GM19372 (cell line): ENCODE results near the gene FERMT1.
A peak's percentile ranks its signal among the peaks of the same experiment; 100 is the strongest.

Experiments used
- ATAC-seq: cut with Tn5 transposase; IDR thresholded peaks from one replicate; pipeline ENCODE4 v1.9.1; 2021; ENCODE audit warnings: mild to moderate bottlenecking, low read depth, moderate library complexity; ENCODE audit not compliant: unreplicated experiment

FERMT1 gene, protein sequence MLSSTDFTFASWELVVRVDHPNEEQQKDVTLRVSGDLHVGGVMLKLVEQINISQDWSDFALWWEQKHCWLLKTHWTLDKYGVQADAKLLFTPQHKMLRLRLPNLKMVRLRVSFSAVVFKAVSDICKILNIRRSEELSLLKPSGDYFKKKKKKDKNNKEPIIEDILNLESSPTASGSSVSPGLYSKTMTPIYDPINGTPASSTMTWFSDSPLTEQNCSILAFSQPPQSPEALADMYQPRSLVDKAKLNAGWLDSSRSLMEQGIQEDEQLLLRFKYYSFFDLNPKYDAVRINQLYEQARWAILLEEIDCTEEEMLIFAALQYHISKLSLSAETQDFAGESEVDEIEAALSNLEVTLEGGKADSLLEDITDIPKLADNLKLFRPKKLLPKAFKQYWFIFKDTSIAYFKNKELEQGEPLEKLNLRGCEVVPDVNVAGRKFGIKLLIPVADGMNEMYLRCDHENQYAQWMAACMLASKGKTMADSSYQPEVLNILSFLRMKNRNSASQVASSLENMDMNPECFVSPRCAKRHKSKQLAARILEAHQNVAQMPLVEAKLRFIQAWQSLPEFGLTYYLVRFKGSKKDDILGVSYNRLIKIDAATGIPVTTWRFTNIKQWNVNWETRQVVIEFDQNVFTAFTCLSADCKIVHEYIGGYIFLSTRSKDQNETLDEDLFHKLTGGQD

DNA sequence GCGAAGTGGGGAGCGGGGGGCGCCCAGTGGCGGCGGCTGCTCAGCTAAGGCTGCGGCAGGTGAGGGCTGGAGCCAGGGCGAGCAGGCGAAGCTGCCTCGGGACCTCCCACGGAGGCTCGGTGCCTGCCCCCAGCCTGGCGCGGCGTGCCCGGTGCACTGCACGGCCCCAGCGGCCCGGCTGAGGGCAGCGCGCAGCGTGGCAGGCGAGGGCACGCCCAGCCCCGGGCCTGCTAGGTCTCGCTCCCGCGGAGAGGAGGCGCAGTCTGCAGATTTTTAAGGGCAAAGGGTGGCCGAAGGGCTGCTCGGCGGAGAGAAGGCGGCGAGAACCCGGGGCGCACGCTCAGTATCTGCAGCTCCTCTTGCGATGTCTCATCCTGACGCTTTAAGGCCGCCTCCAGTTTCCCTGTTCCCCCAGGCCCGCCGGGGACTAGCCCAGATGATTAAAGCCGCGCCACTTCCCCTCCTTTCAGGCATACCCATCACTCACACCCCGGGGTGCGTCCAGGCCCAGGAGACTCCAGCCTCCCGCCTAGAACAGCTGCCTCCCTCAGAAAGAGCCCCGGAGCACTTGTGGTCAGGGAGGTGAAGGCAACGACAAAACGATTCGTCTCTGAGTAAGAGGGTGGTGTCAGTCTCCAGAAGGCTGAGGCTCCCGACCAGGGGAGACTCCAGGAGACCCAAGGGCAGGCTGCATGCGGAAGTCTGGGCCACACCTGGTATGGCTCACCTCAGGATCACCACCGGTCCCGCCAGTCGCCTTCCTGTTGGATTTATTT is at the start of gene FERMT1:
TSS of gene FERMT1 (minus strand) at position 158 of the 776 bp plus-strand sequence. CDS start 3,476 bp downstream, outside the sequence.
- ATAC-seq = peak; percentile 53

- no peak for ATAC-seq
Observed at GRCh38 chr20:6169251-6169650, 46.4 kb upstream of the FERMT1 start.

GRCh38 chr20:6168204-6168603 is 45.4 kb upstream of the FERMT1 start:
- no peak for ATAC-seq

DNA sequence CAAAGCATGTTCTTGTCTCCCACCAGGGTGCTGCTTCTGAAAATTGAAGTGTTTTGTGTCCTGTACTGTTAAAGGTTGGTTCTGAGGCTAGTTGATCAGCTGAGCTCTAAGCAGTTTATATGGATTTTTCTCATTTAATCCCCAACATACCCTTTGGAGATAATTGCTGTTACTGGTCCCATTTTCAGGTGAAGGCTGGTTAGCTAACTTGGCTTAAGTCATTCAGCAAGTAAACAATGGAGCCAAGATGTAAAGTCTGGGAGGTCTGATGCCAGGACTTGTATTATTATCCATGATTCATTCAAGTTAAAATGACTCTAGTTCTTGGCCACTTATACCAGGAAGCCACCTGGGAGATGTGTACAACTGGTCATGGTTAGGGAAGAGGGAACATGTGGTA is 42.5 kb upstream of the FERMT1 start:
- ATAC-seq = no peak

DNA sequence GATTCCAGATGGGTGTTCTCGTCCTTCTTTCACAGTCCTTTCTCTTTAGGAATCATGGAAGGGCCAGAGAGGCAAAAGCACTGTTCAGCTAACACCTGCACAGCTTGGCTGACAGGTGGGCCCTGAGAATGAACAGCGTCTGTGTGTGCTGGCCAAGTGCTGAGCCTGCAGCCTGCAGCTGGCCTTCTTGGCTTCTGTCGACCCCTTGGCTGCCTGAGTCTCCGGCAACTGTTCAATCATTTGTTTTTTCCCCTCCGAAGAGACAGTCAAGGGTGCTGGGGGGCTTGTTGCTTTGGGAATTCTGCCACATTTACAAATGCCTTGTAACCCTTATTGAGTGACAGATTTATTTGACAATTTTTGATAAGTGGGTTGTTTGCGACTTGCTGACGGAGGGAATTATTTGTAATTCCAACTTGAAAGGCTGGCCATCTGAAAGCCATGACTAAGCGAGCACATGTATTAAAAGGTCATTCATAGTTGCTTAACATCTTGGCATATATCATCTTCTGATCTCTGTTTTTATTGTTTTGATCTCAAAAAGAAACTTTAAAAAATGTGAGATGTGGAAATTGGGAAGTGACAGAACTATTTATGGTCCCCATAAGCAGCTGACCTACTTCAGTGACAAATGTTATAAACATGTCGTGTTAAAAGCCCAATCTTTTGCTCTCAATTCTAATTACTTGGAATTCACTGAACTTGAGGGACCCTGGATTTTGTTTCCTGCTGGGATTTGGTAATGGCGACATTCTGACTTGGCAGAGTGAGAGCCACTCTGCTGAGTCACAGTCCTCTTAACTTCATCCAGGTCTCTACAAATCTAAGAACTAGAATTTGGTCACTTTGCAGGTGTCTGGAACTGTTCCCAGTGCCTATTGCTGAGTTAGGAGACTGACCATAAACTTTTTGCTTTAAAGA is 41.9 kb upstream of the FERMT1 start:
- no peak for ATAC-seq

DNA sequence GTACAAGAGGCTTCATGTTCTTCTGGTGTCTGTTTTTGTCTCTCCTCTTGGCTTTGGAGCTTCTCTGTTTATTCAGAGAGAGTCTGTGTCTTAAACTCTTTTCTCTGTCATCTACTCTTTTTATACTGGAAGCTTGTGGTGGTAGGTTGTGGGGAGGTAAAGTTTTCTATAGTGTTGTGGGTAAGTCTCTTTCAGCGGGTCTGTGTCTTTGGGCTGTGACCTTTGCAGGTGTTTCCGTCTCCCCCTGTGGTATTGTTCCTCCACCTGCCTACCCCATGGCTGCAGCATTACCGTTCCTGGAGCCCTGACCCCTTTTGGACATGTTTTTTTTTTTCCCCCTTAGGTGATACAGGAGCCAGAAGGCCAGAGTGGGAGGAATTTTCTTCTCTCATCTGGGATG is 37.9 kb upstream of the FERMT1 start:
- no peak for ATAC-seq

- ATAC-seq = no peak
Observed at GRCh38 chr20:6157345-6157744, 34.5 kb upstream of the FERMT1 start.

DNA sequence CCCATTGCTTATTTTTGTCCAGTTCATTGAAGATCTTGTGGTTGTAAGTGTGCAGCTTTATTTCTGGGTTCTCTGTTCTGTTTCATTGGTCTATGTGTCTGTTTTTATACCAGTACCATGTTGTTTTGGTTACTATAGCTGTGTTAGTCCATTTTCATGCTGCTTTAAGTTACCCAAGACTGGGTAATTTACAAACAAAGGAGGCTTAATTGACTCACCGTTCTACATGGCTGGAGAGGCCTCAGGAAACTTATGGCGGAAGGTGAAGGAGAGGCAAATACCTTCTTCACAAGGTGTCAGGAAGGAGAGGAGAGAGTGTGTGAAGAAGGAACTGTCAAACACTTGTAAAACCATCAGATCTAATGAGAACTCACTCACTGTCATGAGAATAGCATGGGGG is 29.9 kb upstream of the FERMT1 start:
- ATAC-seq = no peak

GRCh38 chr20:6148073-6148472 is 25.2 kb upstream of the FERMT1 start:
- ATAC-seq = no peak

- peak; percentile 72 for ATAC-seq
Observed at GRCh38 chr20:6142348-6142993, 19.6 kb upstream of the FERMT1 start.

DNA sequence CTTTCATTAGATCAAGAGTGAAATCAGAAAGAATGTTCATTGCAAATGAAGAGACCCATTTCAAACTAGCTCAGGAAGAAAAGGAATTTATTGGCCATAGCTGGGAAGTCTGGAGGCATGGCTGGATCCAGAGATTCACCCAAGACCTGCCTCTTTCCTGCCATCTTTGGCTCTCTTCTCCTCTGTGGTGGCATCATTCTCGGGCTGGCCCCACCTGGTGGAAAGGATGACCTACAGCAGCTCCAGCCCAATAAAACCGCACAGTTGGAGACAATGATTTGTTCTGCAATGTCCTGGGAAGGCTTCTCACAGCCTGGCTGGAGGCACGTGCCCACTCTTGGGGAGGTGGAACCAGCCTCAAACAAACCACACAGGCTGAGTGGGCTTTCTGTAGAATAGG is 18.1 kb upstream of the FERMT1 start:
- no peak for ATAC-seq

DNA sequence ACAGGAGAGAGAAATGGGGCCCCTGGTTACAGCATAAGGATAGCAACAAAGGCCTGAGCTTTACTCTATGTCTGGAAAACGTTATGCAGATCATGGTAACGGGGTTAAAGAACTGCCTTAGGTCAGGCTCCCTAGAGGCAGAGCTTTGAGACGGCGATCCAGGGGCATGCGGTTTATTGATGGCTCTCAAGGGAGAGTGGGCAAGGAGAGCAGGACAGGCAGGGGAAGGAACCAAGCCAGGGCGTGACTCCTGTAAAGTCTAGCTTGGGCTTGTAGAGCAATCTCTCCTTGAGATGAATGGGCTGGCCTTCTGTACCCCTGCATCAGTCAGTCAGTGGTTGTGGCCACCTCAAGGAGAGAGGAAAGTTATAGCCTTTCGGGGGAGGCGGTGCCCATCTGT is 12.5 kb upstream of the FERMT1 start:
- no peak for ATAC-seq

DNA sequence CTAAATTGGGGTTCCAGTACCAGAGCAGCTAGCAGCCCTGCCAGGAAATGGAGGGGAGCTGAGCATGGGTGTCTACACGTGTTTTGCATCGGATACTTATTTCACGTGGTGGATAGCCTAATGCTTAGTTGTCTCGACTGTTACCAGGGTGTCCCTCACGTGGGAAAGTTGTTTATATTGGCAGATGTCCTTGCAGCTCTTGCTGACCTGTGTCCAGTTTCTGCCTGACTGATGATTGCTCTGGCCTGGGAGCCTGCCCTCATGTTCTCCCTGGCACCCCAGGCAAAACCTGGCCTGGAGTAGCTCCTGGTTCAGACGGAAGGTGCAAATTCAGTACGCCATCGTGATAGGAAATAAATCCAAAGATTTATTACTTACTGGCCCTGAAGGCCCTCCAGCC is 11.8 kb upstream of the FERMT1 start:
- no peak for ATAC-seq

- no peak for ATAC-seq
Observed at GRCh38 chr20:6130045-6130444, 7.2 kb upstream of the FERMT1 start.

- ATAC-seq = no peak
Observed at GRCh38 chr20:6127825-6128224, 5.0 kb upstream of the FERMT1 start.

GRCh38 chr20:6126846-6127245 is 4.0 kb upstream of the FERMT1 start:
- ATAC-seq = no peak

DNA sequence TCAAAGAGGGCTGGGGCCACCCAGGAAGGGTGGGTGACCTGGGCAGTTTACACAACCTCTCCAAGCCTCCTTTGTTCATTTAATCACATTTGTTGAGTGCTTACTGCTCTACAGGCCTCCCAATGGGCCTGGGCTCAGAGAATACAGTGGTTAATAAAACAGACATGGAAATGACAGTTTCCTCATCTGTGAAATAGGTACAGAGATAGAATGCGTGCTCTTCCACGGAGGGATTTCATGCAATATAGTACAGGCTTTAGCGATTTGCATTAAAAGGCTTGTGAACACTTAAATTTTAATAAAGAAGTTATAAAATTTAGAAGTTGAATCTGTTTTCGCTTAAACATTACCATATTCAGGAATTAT is 802 bp upstream of the FERMT1 start:
- ATAC-seq = no peak

DNA sequence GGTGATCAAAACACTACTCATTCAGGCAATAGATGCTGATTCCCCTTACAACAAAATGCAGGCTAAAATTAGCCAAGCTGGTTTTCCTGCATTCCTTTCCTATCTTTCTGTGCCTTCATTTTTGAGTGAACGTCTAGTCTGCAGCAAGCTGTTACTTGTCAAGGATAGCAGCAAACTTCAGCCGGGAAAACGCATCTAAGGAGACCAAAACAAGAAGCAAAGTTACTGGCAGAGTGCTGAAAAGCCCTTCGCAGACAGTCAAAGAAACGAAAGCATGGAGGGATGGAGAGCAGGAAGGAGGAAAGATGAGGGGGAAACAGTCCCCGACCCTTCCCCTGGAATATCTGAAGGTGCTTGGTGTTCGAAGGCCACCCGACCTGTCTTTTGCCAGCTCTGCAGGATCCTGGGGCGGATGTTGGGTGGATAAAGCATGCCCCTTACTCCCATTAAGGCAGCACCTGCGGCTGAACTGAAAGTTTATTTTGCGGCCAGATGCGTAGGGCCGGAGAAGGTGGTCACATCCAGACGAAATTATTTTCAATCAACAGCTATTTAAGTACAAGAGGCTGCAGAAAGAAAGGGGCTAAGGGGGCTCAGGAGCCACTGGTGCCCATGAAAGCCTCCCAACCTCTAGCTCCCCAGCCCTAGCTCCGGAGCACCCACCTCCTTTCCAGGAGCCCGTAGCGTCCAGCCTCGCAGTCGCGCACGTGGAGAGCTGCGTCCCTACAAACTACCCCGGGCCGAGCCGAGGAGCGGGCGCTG is 538 bp downstream of the FERMT1 start:
- ATAC-seq = peak; percentile 46

DNA sequence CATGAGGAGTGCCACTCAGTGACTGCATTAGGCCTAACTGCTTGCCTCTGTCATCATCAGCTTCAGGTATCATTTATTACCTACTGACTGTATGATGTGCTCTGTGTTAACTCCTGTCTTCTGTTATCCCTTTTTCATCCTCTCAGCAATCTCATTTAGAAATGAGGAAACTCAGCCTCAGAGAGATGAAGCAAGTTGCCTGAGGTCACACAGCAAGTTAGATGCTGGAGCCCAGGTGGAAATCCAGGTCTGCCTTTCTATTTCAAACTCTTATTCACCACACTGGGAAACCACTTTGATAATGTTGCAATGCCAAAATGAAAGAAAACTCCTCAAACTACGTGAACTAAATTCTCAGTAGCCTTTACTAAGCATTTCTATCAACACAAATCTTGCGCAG is 1.3 kb downstream of the FERMT1 start:
- no peak for ATAC-seq
